Measurements from ENCODE around the gene RUNX2. TPM values are rescaled to one million over a fixed set of nuclear protein-coding genes. Genes with fewer than 3 reads are reported as not detected.
A peak's percentile ranks its signal among the peaks of the same experiment; 100 is the strongest.

RUNX2 gene
- total RNA-seq, 2 experiments from 2014 or later = 8.0 to 9.3 TPM

DNA sequence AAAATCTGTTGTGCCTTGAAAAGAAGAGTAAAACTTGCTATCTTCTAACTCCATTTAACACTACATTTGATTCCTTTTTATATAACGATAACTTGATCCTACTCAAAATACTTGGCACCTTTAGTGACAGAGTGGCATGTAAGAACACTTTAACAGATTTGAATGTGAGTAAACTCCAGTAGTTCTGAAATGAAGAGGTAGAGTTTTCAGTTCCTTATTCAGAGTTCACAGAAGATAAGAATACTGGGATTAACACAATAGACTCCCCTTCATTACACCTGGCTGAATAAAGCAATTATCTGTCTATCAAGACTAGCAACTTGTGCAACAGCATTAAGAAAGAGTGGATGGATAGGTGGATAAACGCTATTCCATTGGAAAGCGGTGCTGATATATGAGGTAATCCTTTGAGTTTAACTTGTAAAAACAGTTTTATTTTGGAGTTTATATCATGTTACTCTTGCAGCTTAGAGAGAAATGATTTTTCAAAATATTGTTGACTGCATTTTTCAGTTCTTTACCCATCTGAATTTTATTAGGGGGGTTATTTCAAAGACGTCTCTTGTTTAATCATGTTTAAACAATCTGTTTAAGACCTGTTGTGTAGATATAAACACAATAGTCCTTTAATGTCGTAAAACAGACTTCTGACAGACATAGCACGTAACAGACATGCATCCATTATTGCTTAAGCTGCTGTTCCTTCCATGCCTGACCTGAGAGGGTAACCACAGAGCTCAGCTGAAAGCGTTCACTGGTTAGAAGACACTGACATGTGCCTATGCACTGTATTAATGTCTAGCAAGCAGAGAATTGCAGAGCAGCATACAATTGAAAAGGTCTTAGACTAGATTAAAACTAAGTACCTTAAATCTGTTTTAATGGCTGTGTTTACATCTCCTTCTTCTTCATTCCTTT lies 152.0 kb downstream of the RUNX2 start:
- Mint-ChIP-seq H3K9me3 (no peaks in the 10 kb centered on the region), H3K27me3 (no peaks in the 10 kb centered on the region), H3K27ac (no peak overlapping the region), H3K4me1 (ENCODE audit: low read depth) (peaks cover 15% of the 10 kb centered on the region), H3K4me3 (no peak overlapping the region), H3K36me3 (ENCODE audit: low read depth) (peaks cover 13% of the 10 kb centered on the region)
- ChIA-PET POLR2A (no interaction called here), CTCF (interaction anchor here (1.2 kb wide), 1 partner anchor 235 kb away, joined by 3 read pairs; no protein-coding TSS in a partner anchor)
- peak; percentile 11 for DNase-seq
- intact Hi-C loops (cut with micrococcal nuclease) = no loop called here
- ATAC-seq = no peak
- no peak for TF ChIP-seq CTCF (IDR thresholded peaks at IDR 0.05)

GRCh38 chr6:45480752-45481415 lies 152.8 kb downstream of the RUNX2 start:
- H3K27ac Mint-ChIP-seq = peak overlapping the region; percentile 43
- intact Hi-C loops (cut with micrococcal nuclease) = no loop called here
- DNase-seq = no peak
- H3K36me3 Mint-ChIP-seq (ENCODE audit: low read depth) = peaks cover 14% of the 10 kb centered on the region
- ATAC-seq = no peak
- H3K27me3 Mint-ChIP-seq = no peaks in the 10 kb centered on the region
- no peaks in the 10 kb centered on the region for H3K9me3 Mint-ChIP-seq
- CTCF ChIA-PET = interaction anchor here (1.2 kb wide), 1 partner anchor 234 kb away, joined by 3 read pairs; no protein-coding TSS in a partner anchor
- no peak overlapping the region for H3K4me3 Mint-ChIP-seq
- POLR2A ChIA-PET = no interaction called here
- H3K4me1 Mint-ChIP-seq (ENCODE audit: low read depth) = peaks cover 15% of the 10 kb centered on the region
- no peak for TF ChIP-seq CTCF (IDR thresholded peaks at IDR 0.05)

- H3K4me1 Mint-ChIP-seq (ENCODE audit: low read depth) = peaks cover 31% of the 10 kb centered on the region
- H3K27ac Mint-ChIP-seq = no peak overlapping the region
- CTCF ChIA-PET = interaction anchor here (1.5 kb wide), 1 partner anchor 15 kb away, joined by 5 read pairs; no protein-coding TSS in a partner anchor
- peaks cover 19% of the 10 kb centered on the region for H3K36me3 Mint-ChIP-seq (ENCODE audit: low read depth)
- no peaks in the 10 kb centered on the region for H3K27me3 Mint-ChIP-seq
- POLR2A ChIA-PET = no interaction called here
- intact Hi-C loops (cut with micrococcal nuclease) = no loop called here
- ATAC-seq (no peak), DNase-seq (no peak)
- no peak overlapping the region for H3K4me3 Mint-ChIP-seq
- no peak for TF ChIP-seq CTCF (IDR thresholded peaks at IDR 0.05)
- H3K9me3 Mint-ChIP-seq = no peaks in the 10 kb centered on the region
These were observed 154.9 kb downstream of the RUNX2 start for GRCh38 chr6:45483021-45483420.

DNA sequence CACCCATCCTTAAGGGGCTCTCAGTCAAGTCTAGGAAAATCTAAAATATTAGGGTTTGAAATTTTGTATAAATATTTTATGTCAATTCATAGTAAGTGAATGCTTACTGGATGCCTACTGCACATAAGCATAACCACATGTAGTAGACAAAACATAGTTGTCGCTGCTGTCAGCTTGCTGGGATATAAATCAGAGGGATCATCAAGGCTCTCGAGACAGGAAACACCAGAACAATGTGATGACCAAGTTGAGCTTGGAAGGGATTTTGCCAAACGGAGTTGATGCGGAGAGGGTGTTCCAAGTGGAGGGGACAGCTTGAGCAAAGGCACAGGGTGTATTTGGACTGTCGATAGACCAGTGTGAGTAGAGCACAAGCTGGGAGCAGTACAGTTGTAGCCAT lies 155.4 kb downstream of the RUNX2 start:
- DNase-seq (no peak), ATAC-seq (no peak)
- Mint-ChIP-seq H3K4me1 (ENCODE audit: low read depth) (peaks cover 36% of the 10 kb centered on the region), H3K27me3 (no peaks in the 10 kb centered on the region), H3K4me3 (no peak overlapping the region), H3K36me3 (ENCODE audit: low read depth) (peaks cover 19% of the 10 kb centered on the region), H3K27ac (no peak overlapping the region), H3K9me3 (no peaks in the 10 kb centered on the region)
- POLR2A ChIA-PET = no interaction called here
- intact Hi-C loops (cut with micrococcal nuclease) = no loop called here
- TF ChIP-seq CTCF (IDR thresholded peaks at IDR 0.05) = no peak
- CTCF ChIA-PET = interaction anchor here (1.0 to 1.5 kb wide), 3 partner anchors 12 to 231 kb away, joined by 3 to 5 read pairs (median 3); no protein-coding TSS in a partner anchor
